ENCODE measurements around the gene MRPL17.

- TF ChIP-seq EZH2 (IDR thresholded peaks at IDR 0.05) (no peak), CTCF (IDR thresholded peaks at IDR 0.05 in 2 of 3, conservative IDR thresholded peaks at IDR 0.05 in 1 of 3; ENCODE audit: borderline replicate concordance in 1 of 3, insufficient read depth in 1 of 3, low read depth in 2 of 3, low read length in 2 of 3) (no peak), YY1 (IDR thresholded peaks at IDR 0.05; ENCODE audit: extremely low read depth, insufficient replicate concordance, low read depth, low read length) (no peak), FOSL1 (IDR thresholded peaks at IDR 0.05; ENCODE audit: low read depth) (no peak)
- TF ChIP-seq, protein P1, sequence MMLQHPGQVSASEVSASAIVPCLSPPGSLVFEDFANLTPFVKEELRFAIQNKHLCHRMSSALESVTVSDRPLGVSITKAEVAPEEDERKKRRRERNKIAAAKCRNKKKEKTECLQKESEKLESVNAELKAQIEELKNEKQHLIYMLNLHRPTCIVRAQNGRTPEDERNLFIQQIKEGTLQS (IDR thresholded peaks at IDR 0.05): no peak
Observed at GRCh38 chr11:6652182-6652581, 31.0 kb downstream of the MRPL17 start.
